Psoas muscle (tissue), 8 donors: ENCODE data around the gene LTC4S. TPM values are rescaled to one million over a fixed set of nuclear protein-coding genes. Genes with fewer than 3 reads are reported as not detected.
A peak's percentile ranks its signal among the peaks of the same experiment; 100 is the strongest.
"Not testable (repeated sequence)": the region's sequence is repeated elsewhere in the genome, so short reads cannot be mapped to it uniquely, and the experiment has no call there.

Source experiments
- ATAC-seq, 4 donors: fragments of 200-7000 bp; cut with Tn5 transposase; one replicate each; pipeline ENCODE4 v1.9.1; 2020; ENCODE audit warnings: moderate library complexity in 3 of 4, mild to moderate bottlenecking in 2 of 4
- DNase-seq, 2 donors: peaks; one replicate each; pipeline ENCODE4 v3.0.0-alpha.2; 2020
- H3K27ac ChIP-seq: fragments of 200-600 bp; one replicate; pipeline ENCODE4 v1.8.0; 2022
- H3K27me3 ChIP-seq, 3 donors: fragments of 200-600 bp in 1 of 3; one replicate each; pipeline versions ENCODE4 v1.6.1 to v1.8.0; 2013 to 2022; ENCODE audit warnings: low read length in 2 of 3, mild to moderate bottlenecking in 2 of 3, moderate library complexity in 1 of 3; ENCODE audit not compliant: insufficient read depth in 3 of 3
- H3K36me3 ChIP-seq, 2 donors: fragments of 200-600 bp in 1 of 2; one replicate each; pipeline versions ENCODE4 v1.6.1 to v1.8.0; 2013 to 2022; ENCODE audit warnings: low read depth in 1 of 2, mild to moderate bottlenecking in 1 of 2, moderate library complexity in 1 of 2; ENCODE audit not compliant: insufficient read depth in 1 of 2
- H3K4me1 ChIP-seq: fragments of 200-600 bp; one replicate; pipeline ENCODE4 v1.8.0; 2022
- H3K4me3 ChIP-seq: fragments of 200-600 bp; one replicate; pipeline ENCODE4 v1.8.0; 2022; ENCODE audit warnings: mild to moderate bottlenecking
- H3K9me3 ChIP-seq: fragments of 200-600 bp; one replicate; pipeline ENCODE4 v1.8.0; 2022
- WGBS, 3 donors: extraction: QIAGEN DNeasy Blood & Tissue Kit; methylation state at CpG; one replicate each; pipeline versions ENCODE4 v1.1.6 to v1.1.7; 2013; 5-methylcytosine and 5-hydroxymethylcytosine counted together
- intact Hi-C, 2 donors: fragments of 100-400 bp; cut with DNase I; formaldehyde crosslinking; loops; one replicate each; pipeline versions ENCODE4 v1.11.0 to v1.14.2; 2022
- polyA plus RNA-seq, 3 donors: library from polyadenylated mRNA; stranded (reverse); fragments of 200-250 nt; gene quantifications; one replicate each; pipeline ENCODE4 v1.2.3, GENCODE V29; 2013
- total RNA-seq, 4 donors: library from RNA; stranded (reverse); fragmentation: NEBNext Ultra II Directional in 2 of 4; extraction: Animal tissue kit (Norgen Biotek cat#: 25700) in 2 of 4; gene quantifications; one replicate each; pipeline versions ENCODE4 v1.2.1 to v1.2.4, GENCODE V29; 2021 to 2023
- TF ChIP-seq, protein P1 (sequence below): fragments of 200-600 bp; IDR thresholded peaks from one replicate; pipeline ENCODE4 v1.8.0; 2022; ENCODE audit warnings: antibody characterized with exemption
- donor health status: healthy with polysubstance abuse.
- donor health status: DM: no; HTN: no; CAD: no; lungs with moderate emphysema.
- donor health status: Bipolar disorder and iron deficiency.
- donor health status: healthy.
- donor health status: DM: yes; HTN: yes; CAD: no.
- donor health status: DM: no; HTN: no; CAD: no.
- donor health status: DM: no; HTN: no; CAD: no.
- donor health status: DM: yes; HTN: yes; CAD: no.

Gene LTC4S
- total and polyA plus RNA-seq, 7 donors, result 1.5 to 6.7 (median 2.2) TPM

DNA sequence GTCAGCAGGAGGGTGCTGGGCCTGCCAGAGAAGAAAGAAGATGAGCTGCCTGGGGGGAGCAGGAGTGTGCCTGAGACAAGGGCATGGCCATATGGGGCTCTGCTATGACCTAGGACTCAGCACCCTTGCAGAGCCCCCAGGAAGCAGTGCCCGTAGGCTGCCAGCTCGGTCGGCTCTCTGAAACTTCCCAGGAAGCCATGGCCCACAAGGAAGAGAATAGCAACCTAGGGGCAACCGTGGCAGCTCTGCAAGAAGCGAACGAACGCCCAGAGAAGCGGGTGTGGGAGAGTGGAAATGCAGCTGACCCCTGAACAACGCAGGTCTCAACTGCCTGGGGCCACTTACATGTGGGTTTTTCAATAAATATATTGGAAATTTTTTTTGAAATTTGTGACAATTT lies 10.7 kb upstream of the LTC4S start:
- 95 to 99% (median 95%) methylated on average over 9 of the region's 9 CpGs for WGBS, 3 donors
- peaks cover 0 to 30% of the 10 kb centered on the region in 2 donors for H3K36me3 ChIP-seq
- ATAC-seq, result no peak

DNA sequence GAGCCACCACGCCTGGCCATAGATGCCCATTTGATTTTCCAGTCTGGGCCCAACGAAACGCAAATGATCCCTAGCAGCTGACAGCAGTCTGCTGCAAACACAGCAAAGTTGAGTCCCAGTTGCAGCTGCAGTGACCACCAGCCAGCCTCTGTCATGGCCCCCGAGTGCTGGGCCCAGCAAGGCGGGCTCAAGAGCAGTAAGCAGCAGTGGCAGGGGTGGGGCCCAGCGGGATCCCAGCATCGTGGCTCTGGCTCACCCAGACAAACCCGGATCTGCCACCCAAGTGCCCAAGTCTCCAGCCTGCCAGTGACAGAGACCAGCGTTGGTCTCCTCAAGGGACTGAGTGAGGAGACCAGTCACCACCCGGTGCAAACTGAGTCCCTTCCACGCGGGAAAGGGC lies 6.9 kb upstream of the LTC4S start:
- Histone ChIP-seq H3K4me1 (no peaks in the 10 kb centered on the region), H3K27me3 (no peaks in the 10 kb centered on the region), H3K4me3 (no peak overlapping the region), H3K27ac (no peak overlapping the region), H3K36me3 (peaks cover 0 to 4% of the 10 kb centered on the region in 2 donors), H3K9me3 (no peaks in the 10 kb centered on the region)
- ATAC-seq, result peak in 1 of 4 donors; percentile 34
- DNase-seq, result no peak
- 74 to 84% (median 79%) methylated on average over 12 of the region's 12 CpGs for WGBS, 3 donors
- intact Hi-C loops, result no loop called here
- TF ChIP-seq, protein P1, sequence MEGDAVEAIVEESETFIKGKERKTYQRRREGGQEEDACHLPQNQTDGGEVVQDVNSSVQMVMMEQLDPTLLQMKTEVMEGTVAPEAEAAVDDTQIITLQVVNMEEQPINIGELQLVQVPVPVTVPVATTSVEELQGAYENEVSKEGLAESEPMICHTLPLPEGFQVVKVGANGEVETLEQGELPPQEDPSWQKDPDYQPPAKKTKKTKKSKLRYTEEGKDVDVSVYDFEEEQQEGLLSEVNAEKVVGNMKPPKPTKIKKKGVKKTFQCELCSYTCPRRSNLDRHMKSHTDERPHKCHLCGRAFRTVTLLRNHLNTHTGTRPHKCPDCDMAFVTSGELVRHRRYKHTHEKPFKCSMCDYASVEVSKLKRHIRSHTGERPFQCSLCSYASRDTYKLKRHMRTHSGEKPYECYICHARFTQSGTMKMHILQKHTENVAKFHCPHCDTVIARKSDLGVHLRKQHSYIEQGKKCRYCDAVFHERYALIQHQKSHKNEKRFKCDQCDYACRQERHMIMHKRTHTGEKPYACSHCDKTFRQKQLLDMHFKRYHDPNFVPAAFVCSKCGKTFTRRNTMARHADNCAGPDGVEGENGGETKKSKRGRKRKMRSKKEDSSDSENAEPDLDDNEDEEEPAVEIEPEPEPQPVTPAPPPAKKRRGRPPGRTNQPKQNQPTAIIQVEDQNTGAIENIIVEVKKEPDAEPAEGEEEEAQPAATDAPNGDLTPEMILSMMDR, result no peak

More for the DNA sequence above, 10.7 kb upstream of the LTC4S start:
- H3K9me3 ChIP-seq, result no peaks in the 10 kb centered on the region
- intact Hi-C loops, result no loop called here
- TF ChIP-seq, protein P1, result no peak
- H3K4me3 ChIP-seq, result no peak overlapping the region
- no peak overlapping the region for H3K27ac ChIP-seq
- no peaks in the 10 kb centered on the region for H3K27me3 ChIP-seq
- no peaks in the 10 kb centered on the region for H3K4me1 ChIP-seq
- peak in 1 of 2 donors; percentile 23 for DNase-seq

- H3K27ac ChIP-seq, result no peak overlapping the region
- TF ChIP-seq, protein P1, result no peak
- no peaks in the 10 kb centered on the region for H3K27me3 ChIP-seq
- H3K4me3 ChIP-seq, result no peak overlapping the region
- H3K4me1 ChIP-seq, result no peaks in the 10 kb centered on the region
- 59 to 80% (median 71%) methylated on average over 7 of the region's 7 CpGs for WGBS, 3 donors
- ATAC-seq (peak in 1 of 4 donors; percentile 37), DNase-seq (no peak)
- H3K36me3 ChIP-seq, result peaks cover 0 to 11% of the 10 kb centered on the region in 2 donors
- intact Hi-C loops, result no loop called here
- no peaks in the 10 kb centered on the region for H3K9me3 ChIP-seq
Measured at GRCh38 chr5:179788193-179788854, 5.5 kb upstream of the LTC4S start.

- H3K27ac ChIP-seq, ATAC-seq, H3K9me3 ChIP-seq, intact Hi-C loops, DNase-seq, H3K4me3 ChIP-seq, H3K27me3 ChIP-seq, H3K4me1 ChIP-seq: not testable (repeated sequence)
- peaks cover 0 to 11% of the 10 kb centered on the region in 2 donors for H3K36me3 ChIP-seq
- 96 to 99% (median 96%) methylated on average over 9 of the region's 9 CpGs for WGBS, 3 donors
Measured at GRCh38 chr5:179789278-179789677, 4.5 kb upstream of the LTC4S start.

GRCh38 chr5:179791881-179792611 lies 1.7 kb upstream of the LTC4S start:
- TF ChIP-seq, protein P1, result no peak
- ATAC-seq (no peak), DNase-seq (no peak)
- H3K27ac ChIP-seq, result no peak overlapping the region
- 57 to 64% (median 62%) methylated on average over 15 of the region's 15 CpGs for WGBS, 3 donors
- intact Hi-C loops, result no loop called here
- no peaks in the 10 kb centered on the region for H3K27me3 ChIP-seq
- H3K4me1 ChIP-seq, result peaks cover 16% of the 10 kb centered on the region
- H3K4me3 ChIP-seq, result no peak overlapping the region
- no peaks in the 10 kb centered on the region for H3K9me3 ChIP-seq
- H3K36me3 ChIP-seq, result peaks cover 0 to 9% of the 10 kb centered on the region in 2 donors
